ENCODE measurements around the gene ENOX2.
"Not testable (repeated sequence)": the region's sequence is repeated elsewhere in the genome, so short reads cannot be mapped to it uniquely, and the experiment has no call there.

ENOX2 gene

DNA sequence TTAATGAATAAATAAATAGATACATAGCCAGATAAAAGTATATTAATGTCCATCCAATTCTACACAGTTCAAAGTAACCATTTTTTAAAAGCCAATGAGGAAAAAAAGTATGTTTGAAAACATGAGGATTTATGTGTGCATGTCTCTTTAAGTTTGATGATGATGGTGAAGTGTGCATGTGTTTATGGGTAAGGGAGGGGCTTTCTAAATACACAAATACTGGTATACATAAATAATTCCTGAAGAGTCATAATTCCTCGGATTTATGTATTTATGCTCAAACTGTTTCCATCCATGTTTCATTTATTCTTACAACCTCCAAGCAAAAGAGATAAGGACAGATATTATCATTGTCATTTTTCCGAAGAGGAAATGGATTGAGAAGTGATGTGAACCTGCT is 75.4 kb downstream of the ENOX2 start:
- DNase-seq (ENCODE audit: low read depth, low spot score) = no peak
- no peaks in the 10 kb centered on the region for H3K36me3 ChIP-seq (ENCODE audit: insufficient read depth, low read length)
- H3K9ac ChIP-seq (ENCODE audit: insufficient read length) = no peak overlapping the region
- TF ChIP-seq EZH2 (IDR thresholded peaks at IDR 0.05) (no peak), FOXP2 (optimal IDR thresholded peaks at IDR 0.05; ENCODE audit: control extremely low read depth, extremely low read length, insufficient read depth) (no peak), POLR2AphosphoS5 (IDR thresholded peaks at IDR 0.05; ENCODE audit: borderline replicate concordance, low read depth, low read length) (no peak)
- no peak overlapping the region for H3K4me3 ChIP-seq
- no peaks in the 10 kb centered on the region for H3K9me3 ChIP-seq (ENCODE audit: low read depth, low read length)
- H3K27ac ChIP-seq = no peak overlapping the region

- no peak overlapping the region for H3K9ac ChIP-seq (ENCODE audit: insufficient read length)
- TF ChIP-seq POLR2AphosphoS5 (IDR thresholded peaks at IDR 0.05; ENCODE audit: borderline replicate concordance, low read depth, low read length) (no peak), FOXP2 (optimal IDR thresholded peaks at IDR 0.05; ENCODE audit: control extremely low read depth, extremely low read length, insufficient read depth) (no peak), EZH2 (IDR thresholded peaks at IDR 0.05) (no peak)
- H3K27ac ChIP-seq = no peak overlapping the region
- no peak overlapping the region for H3K4me3 ChIP-seq
- no peaks in the 10 kb centered on the region for H3K9me3 ChIP-seq (ENCODE audit: low read depth, low read length)
- DNase-seq (ENCODE audit: low read depth, low spot score) = no peak
- no peaks in the 10 kb centered on the region for H3K36me3 ChIP-seq (ENCODE audit: insufficient read depth, low read length)
Measured at GRCh38 chrX:130826249-130826648, 76.8 kb downstream of the ENOX2 start.

GRCh38 chrX:130825525-130825924 is 77.5 kb downstream of the ENOX2 start:
- Histone ChIP-seq H3K9me3 (ENCODE audit: low read depth, low read length) (no peaks in the 10 kb centered on the region), H3K4me3 (no peak overlapping the region), H3K36me3 (ENCODE audit: insufficient read depth, low read length) (no peaks in the 10 kb centered on the region), H3K9ac (ENCODE audit: insufficient read length) (no peak overlapping the region), H3K27ac (no peak overlapping the region)
- TF ChIP-seq EZH2 (IDR thresholded peaks at IDR 0.05) = no peak
- TF ChIP-seq POLR2AphosphoS5 (IDR thresholded peaks at IDR 0.05; ENCODE audit: borderline replicate concordance, low read depth, low read length) = no peak
- TF ChIP-seq FOXP2 (optimal IDR thresholded peaks at IDR 0.05; ENCODE audit: control extremely low read depth, extremely low read length, insufficient read depth) = no peak
- DNase-seq (ENCODE audit: low read depth, low spot score) = no peak

- H3K4me3 ChIP-seq; H3K27ac ChIP-seq; H3K9me3 ChIP-seq (ENCODE audit: low read depth, low read length); H3K9ac ChIP-seq (ENCODE audit: insufficient read length); DNase-seq (ENCODE audit: low read depth, low spot score); H3K36me3 ChIP-seq (ENCODE audit: insufficient read depth, low read length): not testable (repeated sequence)
Measured at GRCh38 chrX:130819367-130819766, 83.6 kb downstream of the ENOX2 start.

- H3K9ac ChIP-seq (ENCODE audit: insufficient read length); H3K4me3 ChIP-seq; H3K27ac ChIP-seq; H3K36me3 ChIP-seq (ENCODE audit: insufficient read depth, low read length); DNase-seq (ENCODE audit: low read depth, low spot score); H3K9me3 ChIP-seq (ENCODE audit: low read depth, low read length): not testable (repeated sequence)
Measured at GRCh38 chrX:130813932-130814331, 89.1 kb downstream of the ENOX2 start.

DNA sequence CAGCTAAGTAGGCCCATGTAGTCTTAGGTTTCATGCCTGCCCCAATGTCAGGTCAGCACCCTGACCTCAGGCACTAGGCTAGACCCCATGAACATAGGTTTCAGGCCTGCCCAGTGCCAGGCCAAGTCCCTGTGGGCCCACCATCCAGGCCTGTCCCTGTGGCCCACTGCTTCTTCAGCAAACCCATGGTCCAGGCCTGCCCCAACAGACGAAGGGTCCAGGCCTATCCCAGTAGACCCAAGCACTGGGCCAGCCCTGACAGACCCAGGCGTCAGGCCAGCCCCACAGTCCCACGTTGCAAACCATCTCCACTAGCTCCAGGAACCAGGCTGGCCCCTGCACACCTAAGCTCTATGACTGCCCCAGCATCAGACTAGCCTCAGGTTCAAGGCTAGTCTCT is 92.4 kb downstream of the ENOX2 start:
- Histone ChIP-seq H3K36me3 (ENCODE audit: insufficient read depth, low read length) (no peaks in the 10 kb centered on the region), H3K9me3 (ENCODE audit: low read depth, low read length) (no peaks in the 10 kb centered on the region), H3K9ac (ENCODE audit: insufficient read length) (no peak overlapping the region), H3K4me3 (no peak overlapping the region), H3K27ac (no peak overlapping the region)
- TF ChIP-seq POLR2AphosphoS5 (IDR thresholded peaks at IDR 0.05; ENCODE audit: borderline replicate concordance, low read depth, low read length) (no peak), FOXP2 (optimal IDR thresholded peaks at IDR 0.05; ENCODE audit: control extremely low read depth, extremely low read length, insufficient read depth) (no peak), EZH2 (IDR thresholded peaks at IDR 0.05) (no peak)
- no peak for DNase-seq (ENCODE audit: low read depth, low spot score)

DNA sequence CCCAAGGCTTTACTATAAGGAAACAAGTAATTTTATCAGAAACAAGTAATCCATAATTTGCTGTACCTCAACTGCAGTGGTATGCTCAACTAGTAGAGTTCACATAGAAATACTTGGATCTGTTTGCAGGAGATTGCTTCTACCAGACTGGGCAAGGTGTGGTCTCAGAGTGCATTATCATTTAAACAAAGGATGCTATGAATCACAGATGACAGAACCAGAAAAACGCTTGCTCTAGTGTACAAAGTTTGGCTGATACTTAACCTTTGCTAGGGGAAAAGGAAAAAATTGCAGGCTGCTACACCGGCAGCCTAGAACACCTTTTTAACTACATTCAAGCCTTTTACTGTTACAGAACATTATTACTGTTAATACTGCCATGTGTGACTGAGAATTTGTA is 97.1 kb downstream of the ENOX2 start:
- Histone ChIP-seq H3K9me3 (ENCODE audit: low read depth, low read length) (no peaks in the 10 kb centered on the region), H3K27ac (no peak overlapping the region), H3K36me3 (ENCODE audit: insufficient read depth, low read length) (no peaks in the 10 kb centered on the region), H3K9ac (ENCODE audit: insufficient read length) (no peak overlapping the region), H3K4me3 (no peak overlapping the region)
- no peak for TF ChIP-seq FOXP2 (optimal IDR thresholded peaks at IDR 0.05; ENCODE audit: control extremely low read depth, extremely low read length, insufficient read depth)
- no peak for DNase-seq (ENCODE audit: low read depth, low spot score)

- Histone ChIP-seq H3K27ac (no peak overlapping the region), H3K4me3 (no peak overlapping the region), H3K9ac (ENCODE audit: insufficient read length) (no peak overlapping the region), H3K36me3 (ENCODE audit: insufficient read depth, low read length) (no peaks in the 10 kb centered on the region), H3K9me3 (ENCODE audit: low read depth, low read length) (no peaks in the 10 kb centered on the region)
- no peak for TF ChIP-seq EZH2 (IDR thresholded peaks at IDR 0.05)
- no peak for TF ChIP-seq POLR2AphosphoS5 (IDR thresholded peaks at IDR 0.05; ENCODE audit: borderline replicate concordance, low read depth, low read length)
- TF ChIP-seq FOXP2 (optimal IDR thresholded peaks at IDR 0.05; ENCODE audit: control extremely low read depth, extremely low read length, insufficient read depth) = no peak
- no peak for DNase-seq (ENCODE audit: low read depth, low spot score)
Measured at GRCh38 chrX:130803537-130803936, 99.5 kb downstream of the ENOX2 start.

GRCh38 chrX:130801901-130802300 is 101.1 kb downstream of the ENOX2 start:
- Histone ChIP-seq H3K27ac (no peak overlapping the region), H3K36me3 (ENCODE audit: insufficient read depth, low read length) (no peaks in the 10 kb centered on the region), H3K9ac (ENCODE audit: insufficient read length) (no peak overlapping the region), H3K9me3 (ENCODE audit: low read depth, low read length) (no peaks in the 10 kb centered on the region), H3K4me3 (no peak overlapping the region)
- no peak for TF ChIP-seq EZH2 (IDR thresholded peaks at IDR 0.05)
- no peak for TF ChIP-seq POLR2AphosphoS5 (IDR thresholded peaks at IDR 0.05; ENCODE audit: borderline replicate concordance, low read depth, low read length)
- no peak for TF ChIP-seq FOXP2 (optimal IDR thresholded peaks at IDR 0.05; ENCODE audit: control extremely low read depth, extremely low read length, insufficient read depth)
- no peak for DNase-seq (ENCODE audit: low read depth, low spot score)

GRCh38 chrX:130799393-130799792 is 103.6 kb downstream of the ENOX2 start:
- no peaks in the 10 kb centered on the region for H3K36me3 ChIP-seq (ENCODE audit: insufficient read depth, low read length)
- no peak for DNase-seq (ENCODE audit: low read depth, low spot score)
- H3K9me3 ChIP-seq (ENCODE audit: low read depth, low read length) = no peaks in the 10 kb centered on the region
- TF ChIP-seq FOXP2 (optimal IDR thresholded peaks at IDR 0.05; ENCODE audit: control extremely low read depth, extremely low read length, insufficient read depth) (no peak), EZH2 (IDR thresholded peaks at IDR 0.05) (no peak), POLR2AphosphoS5 (IDR thresholded peaks at IDR 0.05; ENCODE audit: borderline replicate concordance, low read depth, low read length) (no peak)
- H3K9ac ChIP-seq (ENCODE audit: insufficient read length) = no peak overlapping the region
- no peak overlapping the region for H3K27ac ChIP-seq
- H3K4me3 ChIP-seq = no peak overlapping the region

All from SK-N-MC (cell line).